ENCODE measurements around the gene FCHO2. TPM values are rescaled to one million over a fixed set of nuclear protein-coding genes. Genes with fewer than 3 reads are reported as not detected.

Gene FCHO2
- total RNA-seq, 1 donor from 2014 or later = 17.7 TPM

GRCh38 chr5:73117088-73117740, 161.4 kb downstream of the FCHO2 start:
- peaks cover 4% of the 10 kb centered on the region for H3K4me1 Mint-ChIP-seq
- no peaks in the 10 kb centered on the region for H3K4me1 ChIP-seq
- no peaks in the 10 kb centered on the region for H3K79me2 ChIP-seq (ENCODE audit: low read depth)
- no peak for TF ChIP-seq EZH2 (IDR thresholded peaks at IDR 0.05)
- TF ChIP-seq CTCF (IDR thresholded peaks at IDR 0.05) = no peak
- no peak for TF ChIP-seq EZH2phosphoT487 (IDR thresholded peaks at IDR 0.05)
- H3K9me3 ChIP-seq (ENCODE audit: low read depth) = no peaks in the 10 kb centered on the region
- H3K27ac Mint-ChIP-seq = no peak overlapping the region
- H3K9me3 Mint-ChIP-seq = peaks cover 2% of the 10 kb centered on the region
- no peak overlapping the region for H3K4me3 Mint-ChIP-seq
- no peak for DNase-seq (ENCODE audit: low spot score)
- H3K27me3 ChIP-seq = peaks cover 64% of the 10 kb centered on the region
- no peak overlapping the region for H2AFZ ChIP-seq (replicated peaks)
- H3K9ac ChIP-seq = no peak overlapping the region
- no peak overlapping the region for H3K4me2 ChIP-seq
- H3K36me3 Mint-ChIP-seq = no peaks in the 10 kb centered on the region
- H3K27me3 Mint-ChIP-seq (ENCODE audit: insufficient read depth, low read depth) = peaks cover 43% of the 10 kb centered on the region
- H4K20me1 ChIP-seq (ENCODE audit: low read depth) = peaks cover 6% of the 10 kb centered on the region
- no peak overlapping the region for H3K27ac ChIP-seq
- peaks cover 13% of the 10 kb centered on the region for H3F3A ChIP-seq (ENCODE audit: low read depth)
- no peak overlapping the region for H3K4me3 ChIP-seq
- no peaks in the 10 kb centered on the region for H3K36me3 ChIP-seq

- Mint-ChIP-seq H3K4me1 (peaks cover 4% of the 10 kb centered on the region), H3K4me3 (no peak overlapping the region), H3K27ac (no peak overlapping the region), H3K27me3 (ENCODE audit: insufficient read depth, low read depth) (peaks cover 41% of the 10 kb centered on the region), H3K36me3 (no peaks in the 10 kb centered on the region), H3K9me3 (peaks cover 2% of the 10 kb centered on the region)
- Histone ChIP-seq H3K9me3 (ENCODE audit: low read depth) (no peaks in the 10 kb centered on the region), H3F3A (ENCODE audit: low read depth) (peaks cover 13% of the 10 kb centered on the region), H3K36me3 (no peaks in the 10 kb centered on the region), H3K4me2 (no peak overlapping the region), H3K79me2 (ENCODE audit: low read depth) (no peaks in the 10 kb centered on the region), H3K27me3 (peaks cover 76% of the 10 kb centered on the region), H3K4me3 (no peak overlapping the region), H3K9ac (no peak overlapping the region), H4K20me1 (ENCODE audit: low read depth) (peaks cover 6% of the 10 kb centered on the region), H3K4me1 (no peaks in the 10 kb centered on the region), H3K27ac (no peak overlapping the region), H2AFZ (replicated peaks) (no peak overlapping the region)
- no peak for DNase-seq (ENCODE audit: low spot score)
- TF ChIP-seq EZH2 (IDR thresholded peaks at IDR 0.05) (no peak), CTCF (IDR thresholded peaks at IDR 0.05) (no peak), EZH2phosphoT487 (IDR thresholded peaks at IDR 0.05) (no peak)
Measured at GRCh38 chr5:73118391-73118973, 162.6 kb downstream of the FCHO2 start.

GRCh38 chr5:73119451-73120157, 163.8 kb downstream of the FCHO2 start:
- no peak overlapping the region for H3K9ac ChIP-seq
- peak overlapping the region; percentile 63 for H3K4me3 ChIP-seq
- peaks cover 88% of the 10 kb centered on the region for H3K27me3 ChIP-seq

More at GRCh38 chr5:73119451-73120157, 163.8 kb downstream of the FCHO2 start:
- Mint-ChIP-seq H3K27me3 (ENCODE audit: insufficient read depth, low read depth) (peaks cover 40% of the 10 kb centered on the region), H3K4me1 (peaks cover 4% of the 10 kb centered on the region), H3K9me3 (peaks cover 2% of the 10 kb centered on the region), H3K36me3 (no peaks in the 10 kb centered on the region), H3K4me3 (peak overlapping the region; percentile 74), H3K27ac (no peak overlapping the region)
- H3K9me3 ChIP-seq (ENCODE audit: low read depth) = no peaks in the 10 kb centered on the region
- H3K36me3 ChIP-seq = no peaks in the 10 kb centered on the region
- H4K20me1 ChIP-seq (ENCODE audit: low read depth) = peaks cover 6% of the 10 kb centered on the region
- H3K79me2 ChIP-seq (ENCODE audit: low read depth) = no peaks in the 10 kb centered on the region
- no peaks in the 10 kb centered on the region for H3K4me1 ChIP-seq
- peak overlapping the region; percentile 96 for H2AFZ ChIP-seq (replicated peaks)
- TF ChIP-seq CTCF (IDR thresholded peaks at IDR 0.05) = no peak
- TF ChIP-seq EZH2 (IDR thresholded peaks at IDR 0.05) = peak; percentile 75
- peak; percentile 38 for DNase-seq (ENCODE audit: low spot score)
- peak overlapping the region; percentile 98 for H3K4me2 ChIP-seq
- H3F3A ChIP-seq (ENCODE audit: low read depth) = peaks cover 13% of the 10 kb centered on the region
- H3K27ac ChIP-seq = no peak overlapping the region

Measured in neural progenitor cell (in vitro differentiated cells).